HepG2 (cell line): ENCODE data around the gene ILKAP. TPM values are rescaled to one million over a fixed set of nuclear protein-coding genes. Genes with fewer than 3 reads are reported as not detected.

Experiments used
- ELF1 ChIP-seq: sonication (generic); formaldehyde crosslinking; IDR thresholded peaks from 2 replicates; pipeline ENCODE4 v1.4.0; 2020; ENCODE audit warnings: missing genetic modification reagents
- MEIS1 ChIP-seq: sonication (generic); formaldehyde crosslinking; IDR thresholded peaks from 2 replicates; pipeline ENCODE4 v1.9.0; 2021; ENCODE audit warnings: mild to moderate bottlenecking, missing genetic modification reagents, moderate library complexity, borderline replicate concordance
- MTF2 ChIP-seq: sonication (generic); formaldehyde crosslinking; IDR thresholded peaks from 2 replicates; pipeline ENCODE4 v1.5.0; 2020; ENCODE audit warnings: missing genetic modification reagents, borderline replicate concordance
- MYC ChIP-seq: sonication (generic); formaldehyde crosslinking; IDR thresholded peaks from 2 replicates; pipeline ENCODE4 v1.9.0; 2021; ENCODE audit warnings: missing genetic modification reagents, borderline replicate concordance
- NFIB ChIP-seq: sonication (generic); formaldehyde crosslinking; IDR thresholded peaks from 2 replicates; pipeline ENCODE4 v1.9.0; 2021; ENCODE audit warnings: missing genetic modification reagents, mild to moderate bottlenecking, borderline replicate concordance
- NFYC ChIP-seq: IDR thresholded peaks from 2 replicates; pipeline ENCODE4 v1.6.1; 2016; ENCODE audit warnings: missing genetic modification reagents, missing compliant biosample characterization
- PHF5A ChIP-seq: IDR thresholded peaks from one replicate; pipeline ENCODE4 v1.6.1; 2018; ENCODE audit warnings: low read depth, missing genetic modification reagents; ENCODE audit not compliant: unreplicated experiment
- PITX1 ChIP-seq: sonication (generic); formaldehyde crosslinking; IDR thresholded peaks from 2 replicates; pipeline ENCODE4 v1.5.1; 2020; ENCODE audit warnings: mild to moderate bottlenecking, missing genetic modification reagents
- PRDM4 ChIP-seq: sonication (generic); formaldehyde crosslinking; IDR thresholded peaks from 2 replicates; pipeline ENCODE4 v1.9.0; 2021; ENCODE audit warnings: missing genetic modification reagents, borderline replicate concordance
- TEF ChIP-seq: sonication (generic); formaldehyde crosslinking; IDR thresholded peaks from 2 replicates; pipeline ENCODE4 v1.5.0; 2020; ENCODE audit warnings: missing genetic modification reagents
- UBTF ChIP-seq: sonication (generic); formaldehyde crosslinking; IDR thresholded peaks from 2 replicates; pipeline ENCODE4 v1.4.0; 2020; ENCODE audit warnings: mild to moderate bottlenecking, missing genetic modification reagents
- ZFP36L1 ChIP-seq: sonication (generic); formaldehyde crosslinking; IDR thresholded peaks from 2 replicates; pipeline ENCODE4 v1.8.0; 2022; ENCODE audit warnings: mild to moderate bottlenecking, missing genetic modification reagents, moderate library complexity
- ZNF143 ChIP-seq: sonication (generic); formaldehyde crosslinking; IDR thresholded peaks from 2 replicates; pipeline ENCODE4 v1.4.0; 2020; ENCODE audit warnings: missing genetic modification reagents
- ZNF225 ChIP-seq: sonication (generic); formaldehyde crosslinking; IDR thresholded peaks from 2 replicates; pipeline ENCODE4 v1.4.0; 2020; ENCODE audit warnings: mild to moderate bottlenecking, missing genetic modification reagents
- ZNF30 ChIP-seq: sonication (generic); formaldehyde crosslinking; IDR thresholded peaks from 2 replicates; pipeline ENCODE4 v1.5.0; 2020; ENCODE audit warnings: mild to moderate bottlenecking, missing genetic modification reagents
- ZNF354B ChIP-seq: sonication (generic); formaldehyde crosslinking; IDR thresholded peaks from 2 replicates; pipeline ENCODE4 v1.8.0; 2022; ENCODE audit warnings: mild to moderate bottlenecking, missing genetic modification reagents
- ZNF761 ChIP-seq: sonication (generic); formaldehyde crosslinking; conservative IDR thresholded peaks from 2 replicates; pipeline ENCODE4 v1.4.0; 2020; ENCODE audit warnings: mild to moderate bottlenecking, missing genetic modification reagents
- ZNF841 ChIP-seq: sonication (generic); formaldehyde crosslinking; IDR thresholded peaks from 2 replicates; pipeline ENCODE4 v1.8.1; 2023; ENCODE audit warnings: missing genetic modification reagents, borderline replicate concordance
- polyA plus RNA-seq, 8 experiments: library from polyadenylated mRNA; depleted of rRNA in 3 of 8; stranded (reverse) in 7 of 8; unstranded in 1 of 8; fragments of >200 nt; fragmentation: Illumina TruSeq in 4 of 8; extraction: Trizol in 4 of 8; gene quantifications; 2 replicates each; pipeline versions ENCODE4 v1.2.1 to v1.2.3, GENCODE V29; 2011 to 2016; ENCODE audit warnings: low read depth in 4 of 8, missing spikeins in 1 of 8, mixed read lengths in 1 of 8; ENCODE audit not compliant: insufficient read depth in 1 of 8
- total RNA-seq, 5 experiments: library from RNA; depleted of rRNA; stranded (reverse); fragments of >200 nt; fragmentation: Illumina TruSeq; extraction: Trizol; gene quantifications; 2 replicates each; pipeline ENCODE4 v1.2.3, GENCODE V29; 2016; ENCODE audit warnings: low read depth in 1 of 5
- TF ChIP-seq, protein P1 (sequence below): sonication (generic); formaldehyde crosslinking; IDR thresholded peaks from 2 replicates; pipeline ENCODE4 v1.5.0; 2020; ENCODE audit warnings: mild to moderate bottlenecking, missing genetic modification reagents, borderline replicate concordance

ILKAP gene
- total and polyA plus RNA-seq, 2 of the 13 experiments (the other 11 are each of a cell fraction or from before 2014, with no cell fraction given) = 29.6 to 33.1 TPM

DNA sequence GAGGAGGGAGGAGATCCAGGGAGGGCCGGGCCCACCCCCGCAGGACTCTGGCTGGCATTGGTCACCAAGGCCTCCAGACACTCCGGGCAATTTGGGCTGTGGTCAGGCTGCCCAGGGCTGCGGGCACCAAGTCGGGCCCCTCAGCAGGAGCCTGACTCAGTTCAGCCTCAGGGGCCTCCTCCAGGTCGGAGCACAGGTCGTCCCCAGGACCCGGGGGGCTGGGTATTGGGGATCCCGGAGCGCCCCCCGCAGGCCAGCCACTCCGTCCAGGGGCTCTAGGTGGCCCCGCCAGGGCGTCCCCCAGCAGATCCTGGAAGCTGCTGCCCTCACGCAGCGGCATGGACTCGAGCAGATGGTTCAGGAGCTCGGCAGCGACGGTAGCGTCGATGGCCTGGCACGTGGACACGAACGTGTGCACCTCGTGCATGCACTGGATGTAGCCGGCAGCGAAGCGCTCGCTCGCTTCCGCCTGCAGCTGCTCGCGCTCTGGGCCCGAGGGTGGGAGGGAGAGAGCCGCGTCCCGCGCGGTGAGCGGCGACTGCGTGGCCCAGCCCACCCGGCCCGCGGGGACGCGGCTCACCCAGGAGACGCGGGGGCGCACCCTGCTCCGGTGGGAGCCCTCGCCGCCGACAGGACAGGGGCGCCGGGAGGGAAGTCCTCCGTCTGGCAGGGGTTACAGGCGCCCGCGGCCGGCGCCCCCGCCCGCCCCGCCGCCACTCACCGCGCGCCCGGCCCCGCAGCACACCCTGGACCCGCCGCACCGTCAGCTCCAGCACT is 35.5 kb upstream of the ILKAP start (continued):
- TF ChIP-seq, protein P1, sequence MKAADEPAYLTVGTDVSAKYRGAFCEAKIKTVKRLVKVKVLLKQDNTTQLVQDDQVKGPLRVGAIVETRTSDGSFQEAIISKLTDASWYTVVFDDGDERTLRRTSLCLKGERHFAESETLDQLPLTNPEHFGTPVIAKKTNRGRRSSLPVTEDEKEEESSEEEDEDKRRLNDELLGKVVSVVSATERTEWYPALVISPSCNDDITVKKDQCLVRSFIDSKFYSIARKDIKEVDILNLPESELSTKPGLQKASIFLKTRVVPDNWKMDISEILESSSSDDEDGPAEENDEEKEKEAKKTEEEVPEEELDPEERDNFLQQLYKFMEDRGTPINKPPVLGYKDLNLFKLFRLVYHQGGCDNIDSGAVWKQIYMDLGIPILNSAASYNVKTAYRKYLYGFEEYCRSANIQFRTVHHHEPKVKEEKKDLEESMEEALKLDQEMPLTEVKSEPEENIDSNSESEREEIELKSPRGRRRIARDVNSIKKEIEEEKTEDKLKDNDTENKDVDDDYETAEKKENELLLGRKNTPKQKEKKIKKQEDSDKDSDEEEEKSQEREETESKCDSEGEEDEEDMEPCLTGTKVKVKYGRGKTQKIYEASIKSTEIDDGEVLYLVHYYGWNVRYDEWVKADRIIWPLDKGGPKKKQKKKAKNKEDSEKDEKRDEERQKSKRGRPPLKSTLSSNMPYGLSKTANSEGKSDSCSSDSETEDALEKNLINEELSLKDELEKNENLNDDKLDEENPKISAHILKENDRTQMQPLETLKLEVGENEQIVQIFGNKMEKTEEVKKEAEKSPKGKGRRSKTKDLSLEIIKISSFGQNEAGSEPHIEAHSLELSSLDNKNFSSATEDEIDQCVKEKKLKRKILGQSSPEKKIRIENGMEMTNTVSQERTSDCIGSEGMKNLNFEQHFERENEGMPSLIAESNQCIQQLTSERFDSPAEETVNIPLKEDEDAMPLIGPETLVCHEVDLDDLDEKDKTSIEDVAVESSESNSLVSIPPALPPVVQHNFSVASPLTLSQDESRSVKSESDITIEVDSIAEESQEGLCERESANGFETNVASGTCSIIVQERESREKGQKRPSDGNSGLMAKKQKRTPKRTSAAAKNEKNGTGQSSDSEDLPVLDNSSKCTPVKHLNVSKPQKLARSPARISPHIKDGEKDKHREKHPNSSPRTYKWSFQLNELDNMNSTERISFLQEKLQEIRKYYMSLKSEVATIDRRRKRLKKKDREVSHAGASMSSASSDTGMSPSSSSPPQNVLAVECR (CRISPR knock-in tag) = peak; percentile 12; the same call in 1 of the 2 replicates
- peak; percentile 43; the same call in 1 of the 2 replicates for TF ChIP-seq ELF1 (CRISPR knock-in tag)
- peak; percentile 93 for TF ChIP-seq ZNF841
- peak; percentile 99 for TF ChIP-seq ZNF225 (CRISPR knock-in tag)
- peak; percentile 97 for TF ChIP-seq MYC (CRISPR knock-in tag)
- no peak for TF ChIP-seq MEIS1 (CRISPR knock-in tag)
- TF ChIP-seq TEF (CRISPR knock-in tag) = peak; percentile 95
- TF ChIP-seq PHF5A = no peak
- peak; percentile 93; the same call in 1 of the 2 replicates for TF ChIP-seq PRDM4
- no peak; the same call in 1 of the 2 replicates for TF ChIP-seq MTF2 (CRISPR knock-in tag)
- TF ChIP-seq ZNF761 (CRISPR knock-in tag) = 0 out of 2 replicates have a peak, but pooled peaks have one; percentile 66
- TF ChIP-seq PITX1 (CRISPR knock-in tag) = peak; percentile 53; the same call in 1 of the 2 replicates
- TF ChIP-seq ZNF143 (CRISPR knock-in tag) = peak; percentile 71
- TF ChIP-seq UBTF (CRISPR knock-in tag) = peak; percentile 43; the same call in 1 of the 2 replicates
- peak; percentile 67; the same call in 1 of the 2 replicates for TF ChIP-seq NFIB (CRISPR knock-in tag)
- peak; percentile 98 for TF ChIP-seq ZNF354B
- TF ChIP-seq ZNF30 (CRISPR knock-in tag) = peak; percentile 99
- TF ChIP-seq NFYC (CRISPR knock-in tag) = peak; percentile 66
- TF ChIP-seq ZFP36L1 = peak; percentile 86; the same call in 1 of the 2 replicates
